A673 (cell line): ENCODE results near the gene LPXN.

Source experiments
- CTCF ChIP-seq: fragments of 300-800, 200-600 bp; sonication (generic); conservative IDR thresholded peaks from 2 replicates; pipeline ENCODE4 v1.5.1; 2017; ENCODE audit warnings: low read depth, mild to moderate bottlenecking, antibody characterized with exemption, low read length, moderate library complexity, mixed read lengths
- EZH2 ChIP-seq: fragments of 200-600 bp; sonication (generic); IDR thresholded peaks from 2 replicates; pipeline ENCODE4 v1.6.1; 2017; ENCODE audit warnings: borderline replicate concordance, low read depth, mild to moderate bottlenecking, mixed read lengths, antibody characterized with exemption, low read length; ENCODE audit not compliant: poor library complexity, severe bottlenecking

DNA sequence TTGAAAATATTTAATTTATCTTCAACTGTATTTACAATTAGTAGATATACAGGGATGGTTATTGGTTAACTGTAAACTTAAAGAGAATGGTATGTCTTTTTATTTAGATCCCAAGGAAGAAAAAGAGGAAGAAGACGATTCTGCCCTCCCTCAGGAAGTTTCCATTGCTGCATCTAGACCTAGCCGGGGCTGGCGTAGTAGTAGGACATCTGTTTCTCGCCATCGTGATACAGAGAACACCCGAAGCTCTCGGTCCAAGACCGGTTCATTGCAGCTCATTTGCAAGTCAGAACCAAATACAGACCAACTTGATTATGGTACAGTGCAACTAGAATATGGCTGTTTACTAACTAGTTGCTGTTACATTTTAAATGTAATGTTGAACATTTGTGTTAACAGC lies 34.1 kb upstream of the LPXN start:
- TF ChIP-seq CTCF = no peak
- TF ChIP-seq EZH2 = no peak
